Activated gamma-delta T cell treated with anti-CD3 and anti-CD28 coated beads, Interleukin-2, amount 50 U/mL, for 16 hours (primary cell): ENCODE results near the gene TBCK.

Experiments used
- DNase-seq: peaks from one replicate; pipeline ENCODE4 v3.0.0-alpha.2; 2020; ENCODE audit warnings: low read depth

Gene TBCK

GRCh38 chr4:106286611-106287010 is 29.4 kb downstream of the TBCK start:
- no peak for DNase-seq

GRCh38 chr4:106284227-106284626 is 31.8 kb downstream of the TBCK start:
- no peak for DNase-seq

- no peak for DNase-seq
Observed at GRCh38 chr4:106277140-106277675, 38.8 kb downstream of the TBCK start.

- DNase-seq, result no peak
Observed at GRCh38 chr4:106273831-106274230, 42.2 kb downstream of the TBCK start.

- no peak for DNase-seq
Observed at GRCh38 chr4:106270736-106271135, 45.3 kb downstream of the TBCK start.

GRCh38 chr4:106269711-106270110 is 46.3 kb downstream of the TBCK start:
- DNase-seq, result no peak

GRCh38 chr4:106268786-106269185 is 47.2 kb downstream of the TBCK start:
- DNase-seq, result no peak

- no peak for DNase-seq
Observed at GRCh38 chr4:106266201-106266600, 49.8 kb downstream of the TBCK start.

GRCh38 chr4:106264331-106264728 is 51.7 kb downstream of the TBCK start:
- DNase-seq, result no peak

DNA sequence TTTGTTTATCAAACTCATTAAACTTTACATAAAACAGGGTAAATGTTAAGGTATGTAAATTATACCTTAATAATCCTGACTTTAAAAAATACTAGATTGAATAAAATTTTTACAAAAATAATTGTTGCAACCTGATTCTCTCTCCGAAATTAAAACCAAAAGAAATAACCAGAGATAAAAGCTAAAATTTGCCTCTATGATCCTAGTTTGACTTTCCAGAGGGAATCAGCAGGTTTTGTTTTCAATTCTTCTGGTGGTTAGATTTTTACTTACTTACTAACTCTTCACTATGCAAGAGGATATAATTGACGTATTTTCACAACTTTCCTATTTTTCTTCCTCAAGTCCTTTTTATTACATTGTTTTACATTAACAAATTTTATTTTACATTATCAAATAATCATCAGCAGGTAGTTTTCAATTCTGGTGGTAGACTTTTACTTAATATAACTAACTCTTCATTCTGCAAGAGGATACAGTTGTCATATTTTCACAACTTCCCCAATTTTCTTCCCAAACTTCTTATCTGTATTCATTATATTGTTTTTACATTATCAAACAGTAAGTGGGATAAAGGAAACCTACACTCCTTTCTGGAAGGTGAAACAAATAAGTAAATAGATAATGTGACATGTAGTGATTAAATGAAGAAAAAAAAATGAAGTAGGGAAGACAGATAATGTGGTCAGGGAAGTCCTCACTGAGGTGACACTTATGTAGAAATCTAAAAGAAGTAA is 52.2 kb downstream of the TBCK start:
- DNase-seq, result no peak

DNA sequence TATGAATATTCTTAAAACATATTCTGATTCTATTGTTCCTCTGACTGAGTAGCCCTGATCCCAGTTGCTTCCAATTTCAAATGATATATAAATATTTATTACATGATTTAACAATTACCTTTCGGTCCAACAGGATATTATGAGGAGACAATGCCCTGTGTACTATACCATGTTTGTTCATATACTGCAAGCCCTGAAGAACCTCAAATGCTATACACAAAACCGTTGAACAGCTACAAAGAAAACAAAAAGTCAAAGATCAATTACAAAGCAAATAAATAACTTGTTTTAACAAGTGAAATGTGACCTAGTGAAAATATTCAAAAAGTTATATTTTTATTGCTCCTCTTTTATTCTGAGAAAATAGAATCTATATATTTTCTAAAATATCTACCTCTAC is 54.0 kb downstream of the TBCK start:
- DNase-seq, result no peak

- no peak for DNase-seq
Observed at GRCh38 chr4:106258145-106259045, 57.6 kb downstream of the TBCK start.

DNA sequence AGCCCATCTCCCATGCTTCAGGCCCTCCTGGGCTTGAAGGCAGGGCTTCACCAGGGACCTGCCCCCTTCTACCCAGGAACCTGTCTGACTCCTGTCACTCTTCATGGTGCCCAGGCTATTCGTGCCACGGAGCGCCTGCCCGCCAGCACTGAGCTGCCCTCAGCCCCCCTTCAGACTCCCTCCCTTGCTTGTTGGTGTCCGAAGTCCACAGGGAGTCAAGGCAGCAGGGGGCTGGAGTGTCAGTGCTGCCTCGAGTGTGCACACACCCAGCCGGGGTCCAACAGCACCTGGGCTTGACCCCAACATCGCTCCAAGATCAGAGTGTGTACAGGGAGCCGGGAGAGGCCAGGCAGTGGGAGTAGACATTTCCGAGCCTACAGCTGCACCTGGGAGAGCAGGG is 59.8 kb downstream of the TBCK start:
- no peak for DNase-seq

DNA sequence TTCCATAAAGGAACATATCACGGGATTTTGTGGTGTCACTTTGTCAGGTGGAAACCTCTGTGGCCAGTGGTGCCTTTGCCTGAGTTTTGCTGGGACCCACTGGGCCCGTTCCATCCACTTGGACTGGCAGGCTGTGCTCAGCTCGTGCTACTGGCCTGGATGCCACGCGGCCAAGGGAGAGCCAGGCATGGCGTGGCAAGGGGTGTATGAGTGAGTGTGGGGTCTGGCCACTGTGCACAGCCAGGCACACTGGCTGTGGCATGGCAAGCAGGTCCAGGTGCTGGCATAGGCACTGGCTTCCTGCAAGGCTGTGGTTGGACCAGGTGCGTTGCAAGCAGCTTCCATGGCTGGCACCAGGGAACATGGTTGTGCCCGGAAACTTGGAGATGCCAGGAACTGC is 60.8 kb downstream of the TBCK start:
- no peak for DNase-seq

DNA sequence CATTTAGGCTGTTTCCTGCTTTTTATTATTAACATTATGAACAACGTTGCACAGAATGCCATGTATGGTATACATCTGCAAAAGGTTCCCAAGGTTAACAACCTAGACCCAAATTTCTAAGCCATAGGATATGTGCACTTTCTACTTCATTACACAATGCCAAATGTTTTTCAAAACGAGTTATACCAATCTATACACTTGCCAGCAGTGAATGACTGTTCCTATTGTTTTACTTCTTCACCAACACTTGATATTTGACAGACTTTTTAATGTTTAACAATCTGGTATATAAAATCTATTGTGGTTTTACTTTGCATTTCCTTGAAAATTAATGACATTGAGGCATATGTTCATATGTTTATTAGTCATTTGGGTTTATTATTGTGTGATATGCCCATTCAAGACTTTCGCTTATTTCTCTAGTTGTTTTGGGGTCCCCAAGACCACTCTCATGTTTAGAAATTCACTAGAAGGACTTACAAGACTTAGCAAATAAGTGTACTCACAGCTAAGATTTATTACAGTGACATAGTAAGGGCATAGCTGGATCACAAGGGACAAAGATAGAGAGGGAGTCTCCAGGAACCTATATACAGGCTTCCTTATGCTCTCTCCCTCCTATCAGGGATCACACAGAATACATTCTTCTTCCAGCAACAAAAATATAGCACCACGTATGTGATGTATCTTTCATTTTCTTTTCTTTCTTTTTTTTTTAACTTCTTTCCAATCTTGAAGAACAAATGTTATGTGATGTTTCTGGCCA is 62.5 kb downstream of the TBCK start:
- no peak for DNase-seq

- no peak for DNase-seq
Observed at GRCh38 chr4:106247600-106247999, 68.4 kb downstream of the TBCK start.

DNA sequence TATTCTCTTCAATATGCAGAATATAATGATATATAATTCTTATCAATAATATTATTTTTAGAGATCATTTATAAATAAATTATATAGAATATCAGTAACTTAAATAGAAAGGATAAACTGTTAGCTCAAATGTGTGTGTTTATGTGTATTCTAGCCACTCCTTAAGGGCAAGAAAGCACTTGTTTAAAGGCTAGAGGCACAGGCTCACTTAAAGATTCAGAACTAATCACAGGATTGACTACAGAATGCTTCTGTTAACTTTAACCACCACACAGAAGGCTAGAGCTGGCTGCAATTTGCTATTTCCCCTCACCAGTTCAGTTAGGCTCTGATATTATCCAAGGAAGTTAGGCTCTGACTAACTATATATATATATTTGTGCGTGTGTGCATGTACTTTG is 69.6 kb downstream of the TBCK start:
- DNase-seq, result no peak

DNA sequence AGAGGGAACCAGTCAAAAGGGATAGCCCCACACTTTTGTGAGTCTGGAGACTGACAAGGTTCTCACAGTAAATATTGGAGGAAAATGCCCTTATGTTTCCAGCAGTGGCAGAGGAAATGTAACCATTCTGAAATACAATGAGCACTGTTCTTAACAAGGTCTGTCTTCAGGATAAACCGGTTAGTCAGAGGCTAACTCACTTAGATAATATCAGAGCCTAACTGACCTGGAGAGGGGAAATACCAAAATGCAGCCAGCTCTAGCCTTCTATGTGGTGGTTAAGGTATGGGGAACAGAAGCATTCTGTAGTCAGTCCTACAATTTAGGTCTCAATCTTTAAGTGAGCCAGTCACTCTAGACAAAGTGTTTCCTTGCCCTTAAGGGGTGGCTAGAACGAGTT is 70.8 kb downstream of the TBCK start:
- no peak for DNase-seq

GRCh38 chr4:106240699-106241098 is 75.3 kb downstream of the TBCK start:
- no peak for DNase-seq

DNA sequence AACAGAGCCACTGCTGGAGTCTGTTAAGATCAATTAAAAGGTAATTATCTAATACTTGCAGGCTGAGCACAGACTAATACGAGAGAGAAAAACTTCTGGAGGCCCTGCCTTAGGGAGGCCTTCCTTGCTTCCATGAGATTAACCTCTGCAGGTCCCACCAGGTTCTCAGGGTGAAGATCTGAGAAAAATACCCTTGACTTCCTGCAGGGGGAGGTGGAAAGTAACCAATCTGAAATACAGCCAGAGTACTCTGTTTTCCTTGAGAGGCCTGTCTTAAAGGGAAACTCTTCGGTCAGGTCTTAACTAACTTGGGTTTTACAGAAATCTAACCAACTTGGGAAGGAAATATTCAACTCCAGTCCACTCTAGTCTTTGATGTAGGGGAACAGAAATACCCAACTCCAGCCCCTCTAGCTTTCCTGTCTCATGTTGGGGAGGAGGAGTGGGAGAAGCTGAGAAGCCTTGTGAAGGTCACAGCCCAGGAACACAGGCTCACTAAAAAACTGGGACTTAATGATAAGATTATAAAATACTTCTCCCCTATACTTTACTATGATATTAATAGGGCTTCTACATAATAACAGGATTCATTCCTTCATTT is 77.1 kb downstream of the TBCK start:
- DNase-seq, result no peak

DNA sequence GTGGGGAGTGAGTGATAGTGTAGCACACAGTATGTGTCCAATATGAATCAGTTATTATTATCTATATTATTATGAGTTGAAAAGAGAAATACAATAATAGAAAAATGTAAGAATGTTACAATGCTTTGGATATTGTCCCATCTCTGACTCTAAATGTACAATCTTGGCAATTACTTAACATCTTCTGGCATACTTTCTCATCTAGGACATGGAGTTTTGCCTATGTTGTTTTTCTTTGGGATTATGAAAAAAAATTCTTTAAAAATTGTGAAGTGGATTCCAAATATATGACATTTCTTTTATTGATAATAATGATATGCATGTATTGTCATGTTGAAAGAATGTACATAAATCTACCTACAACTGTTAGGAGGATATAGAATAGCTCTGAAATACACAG is 84.1 kb downstream of the TBCK start:
- no peak for DNase-seq

GRCh38 chr4:106222548-106222947 is 93.5 kb downstream of the TBCK start:
- no peak for DNase-seq
